Measurements from ENCODE around the gene TSSK3.
"Not testable (repeated sequence)": the region's sequence is repeated elsewhere in the genome, so short reads cannot be mapped to it uniquely, and the experiment has no call there.

TSSK3 gene

DNA sequence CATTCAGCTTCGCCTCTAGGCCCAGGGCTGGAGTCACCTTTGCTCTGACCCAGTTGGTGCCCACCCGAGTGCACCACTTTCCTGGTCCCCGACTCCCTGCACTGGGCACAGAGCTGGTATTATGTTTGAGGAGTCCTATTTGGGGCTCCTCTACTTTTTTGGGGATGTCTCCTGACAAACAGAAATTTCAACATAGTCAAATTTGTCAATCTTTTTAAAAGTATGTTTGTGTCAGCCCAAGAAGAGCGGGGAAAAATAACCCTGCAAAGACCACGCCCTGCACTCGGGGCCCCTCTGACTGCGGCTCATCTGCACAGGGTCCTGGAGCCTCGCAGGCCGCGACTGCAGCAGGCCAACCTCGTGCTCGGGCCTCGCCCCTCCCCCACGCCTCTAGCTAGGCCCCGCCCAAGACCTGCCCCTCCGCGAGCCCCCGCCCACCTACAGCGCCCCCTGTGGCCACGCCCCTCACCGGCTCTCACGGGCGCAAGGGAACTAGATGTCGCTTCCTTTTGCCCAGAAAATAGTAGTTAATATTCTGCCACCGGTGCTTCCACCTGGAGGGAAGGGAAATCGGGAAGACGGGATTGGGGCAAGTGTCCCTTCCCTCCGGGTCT, 11.4 kb upstream of the TSSK3 start:
- DNase-seq, result peak; percentile 90
- Mint-ChIP-seq H3K9me3 (peaks cover 5% of the 10 kb centered on the region), H3K4me3 (peak overlapping the region; percentile 82)

DNA sequence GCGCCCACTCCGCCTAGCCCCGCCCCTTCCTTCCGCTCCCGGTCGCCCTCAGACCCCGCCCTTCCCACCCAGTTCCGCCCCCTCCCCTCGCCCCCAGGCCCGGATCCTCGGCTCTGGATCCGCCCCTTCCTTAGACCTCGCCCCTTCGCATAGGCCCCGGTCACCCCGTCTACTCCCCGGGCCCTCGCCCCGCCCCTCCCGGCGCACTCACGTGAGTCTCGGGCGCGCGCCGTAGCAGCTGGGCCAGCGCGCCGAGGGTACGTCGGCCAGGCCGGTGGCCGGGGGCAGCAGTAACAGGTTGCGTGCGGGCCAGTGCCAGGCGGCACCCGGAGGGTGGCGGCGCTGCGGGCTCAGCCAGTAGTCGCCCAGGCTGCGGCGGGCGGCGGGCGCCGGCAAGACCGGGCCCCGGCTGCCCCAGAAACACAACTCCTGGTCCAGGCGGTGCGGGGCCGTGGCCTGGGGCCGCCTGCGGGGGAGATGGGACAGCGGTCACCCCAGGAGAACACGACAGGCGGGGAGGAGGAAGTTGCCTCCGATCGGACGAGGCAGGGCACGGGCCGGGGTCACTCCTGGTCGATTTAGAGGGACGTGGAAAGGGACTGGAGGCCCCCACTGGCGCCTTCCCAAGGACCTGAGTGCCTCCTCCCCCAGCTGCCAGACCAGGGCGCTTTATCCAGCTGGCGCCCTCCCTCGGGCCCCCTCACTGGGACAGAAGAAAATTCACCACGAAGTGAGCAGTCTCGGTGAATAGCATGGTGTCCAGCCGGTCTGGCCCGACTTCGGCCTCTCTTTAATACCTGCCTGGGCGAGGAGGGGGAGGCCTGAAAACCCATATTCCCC, 10.7 kb upstream of the TSSK3 start:
- peak overlapping the region; percentile 82 for H3K4me3 Mint-ChIP-seq
- peaks cover 5% of the 10 kb centered on the region for H3K9me3 Mint-ChIP-seq
- no peaks in the 10 kb centered on the region for H3K27me3 Mint-ChIP-seq
- H3K27ac Mint-ChIP-seq, result peak overlapping the region; percentile 93
- peaks cover 30% of the 10 kb centered on the region for H3K4me1 Mint-ChIP-seq (ENCODE audit: low read depth)
- DNase-seq, result peak; percentile 91
- H3K36me3 Mint-ChIP-seq (ENCODE audit: low read depth), result no peaks in the 10 kb centered on the region

More for the DNA sequence above, 11.4 kb upstream of the TSSK3 start:
- Mint-ChIP-seq H3K36me3 (ENCODE audit: low read depth) (no peaks in the 10 kb centered on the region), H3K4me1 (ENCODE audit: low read depth) (peaks cover 35% of the 10 kb centered on the region), H3K27me3 (no peaks in the 10 kb centered on the region), H3K27ac (peak overlapping the region; percentile 93)

DNA sequence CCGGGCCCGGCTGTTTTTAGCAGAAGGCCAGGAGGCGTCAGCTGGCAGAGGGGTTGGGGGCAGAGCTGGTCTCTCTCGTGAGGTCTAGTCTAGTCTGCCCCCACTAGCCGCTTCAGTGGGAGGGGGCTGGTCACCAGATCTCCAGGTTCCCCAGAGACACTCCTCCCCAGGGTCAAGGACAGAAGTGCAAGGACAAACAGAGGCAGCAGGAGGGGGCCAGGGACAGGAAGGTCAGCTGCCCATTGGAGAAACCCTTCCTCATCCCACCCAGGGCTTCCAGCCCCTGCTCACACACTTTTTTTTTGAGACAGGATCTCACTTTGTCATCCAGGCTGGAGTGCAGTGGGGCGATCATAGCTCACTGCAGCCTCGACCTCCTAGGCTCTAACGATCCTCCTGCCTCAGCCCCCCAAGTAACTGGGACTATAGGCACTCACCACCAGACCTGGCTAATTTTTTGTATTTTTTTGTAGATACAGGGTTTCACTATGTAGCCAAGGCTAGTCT, 10.0 kb upstream of the TSSK3 start:
- Mint-ChIP-seq H3K27me3 (no peaks in the 10 kb centered on the region), H3K9me3 (peaks cover 5% of the 10 kb centered on the region), H3K4me1 (ENCODE audit: low read depth) (peaks cover 30% of the 10 kb centered on the region), H3K27ac (no peak overlapping the region), H3K36me3 (ENCODE audit: low read depth) (no peaks in the 10 kb centered on the region), H3K4me3 (peak overlapping the region; percentile 82)
- no peak for DNase-seq

DNA sequence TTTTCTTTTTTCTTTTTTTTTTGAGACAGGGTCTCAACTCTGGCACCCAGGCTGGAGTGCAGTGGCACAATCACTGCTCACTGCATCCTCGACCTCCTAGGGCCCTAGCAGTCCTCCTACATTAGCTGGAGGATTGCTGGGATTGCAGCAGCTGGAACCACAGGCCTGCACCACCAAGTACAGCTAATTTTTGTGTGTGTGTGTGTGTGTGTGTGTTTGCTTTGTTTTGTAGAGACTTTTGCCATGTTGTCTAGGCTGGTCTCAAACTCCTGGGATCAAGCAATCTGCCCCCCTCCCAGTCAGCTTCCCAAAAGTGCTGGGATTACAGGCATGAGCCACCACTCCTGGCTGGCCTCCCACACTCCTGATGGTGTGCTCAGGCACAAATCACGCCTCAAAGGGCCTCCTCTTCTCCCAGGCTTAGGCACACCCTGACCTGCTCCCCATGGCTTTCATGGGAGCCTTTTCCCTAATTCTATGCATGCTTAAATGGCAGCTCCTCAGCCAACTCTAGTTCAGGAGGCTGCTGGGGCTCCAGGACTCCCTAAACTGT, 9.4 kb upstream of the TSSK3 start:
- no peaks in the 10 kb centered on the region for H3K27me3 Mint-ChIP-seq
- no peak overlapping the region for H3K27ac Mint-ChIP-seq
- H3K4me3 Mint-ChIP-seq, result no peak overlapping the region
- H3K9me3 Mint-ChIP-seq, result peaks cover 5% of the 10 kb centered on the region
- H3K36me3 Mint-ChIP-seq (ENCODE audit: low read depth), result no peaks in the 10 kb centered on the region
- DNase-seq, result no peak
- peaks cover 30% of the 10 kb centered on the region for H3K4me1 Mint-ChIP-seq (ENCODE audit: low read depth)

DNA sequence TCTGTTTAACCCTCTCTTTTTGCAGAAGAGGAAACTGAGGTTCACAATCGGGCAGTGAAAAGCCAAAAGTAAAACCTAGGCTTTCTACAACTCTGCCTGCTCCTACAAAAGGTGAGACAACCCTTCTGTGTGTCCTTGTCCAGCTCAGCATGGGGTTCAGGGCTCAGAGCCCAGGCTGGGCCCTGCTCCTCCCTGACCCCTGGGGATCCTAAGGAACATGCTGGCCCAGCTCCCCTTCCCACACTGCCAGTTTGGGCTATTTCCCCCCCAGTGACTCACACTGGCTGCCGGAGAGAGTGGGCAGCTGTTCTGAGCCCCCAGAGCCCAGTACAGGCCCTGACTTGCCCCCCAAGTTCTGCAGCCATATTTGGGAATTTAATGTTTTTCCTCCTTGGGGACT, 8.9 kb upstream of the TSSK3 start:
- Mint-ChIP-seq H3K36me3 (ENCODE audit: low read depth) (no peaks in the 10 kb centered on the region), H3K27me3 (no peaks in the 10 kb centered on the region), H3K4me1 (ENCODE audit: low read depth) (peaks cover 28% of the 10 kb centered on the region), H3K4me3 (no peak overlapping the region), H3K9me3 (peaks cover 5% of the 10 kb centered on the region), H3K27ac (no peak overlapping the region)
- no peak for DNase-seq

DNA sequence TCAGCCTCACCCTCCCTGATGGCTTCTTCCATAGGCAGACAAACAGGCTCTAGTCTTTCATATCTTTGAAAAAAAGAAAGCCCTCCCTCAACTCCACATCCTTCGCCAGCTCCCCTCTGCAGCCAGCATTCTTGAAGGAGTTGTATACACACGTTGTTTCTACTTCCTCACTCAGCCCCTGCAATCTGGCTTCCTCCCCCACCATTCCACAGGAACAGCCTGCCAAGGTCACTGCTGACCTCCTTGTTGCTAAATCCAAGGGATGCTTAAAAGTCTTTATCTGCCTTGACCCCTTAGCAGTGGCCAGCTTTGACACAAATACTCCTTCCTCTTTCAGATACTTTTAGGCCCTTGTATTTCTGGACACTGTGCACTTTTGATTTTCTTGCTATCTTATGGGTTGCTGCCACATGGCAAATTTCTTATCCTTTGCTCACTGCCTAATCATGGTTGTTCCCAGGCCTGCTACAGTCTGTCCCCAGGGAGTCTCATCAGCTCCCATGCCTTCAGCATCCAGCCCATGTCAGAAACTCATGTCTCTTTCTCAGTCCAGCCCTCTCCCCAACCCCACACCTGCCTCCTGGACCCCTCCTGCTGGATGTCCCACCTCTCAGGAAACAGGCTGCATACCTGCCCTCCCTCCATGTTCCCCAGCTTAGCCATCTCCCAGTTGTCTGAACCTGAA, 8.3 kb upstream of the TSSK3 start:
- H3K36me3 Mint-ChIP-seq (ENCODE audit: low read depth), result no peaks in the 10 kb centered on the region
- peaks cover 22% of the 10 kb centered on the region for H3K4me1 Mint-ChIP-seq (ENCODE audit: low read depth)
- H3K9me3 Mint-ChIP-seq, result peaks cover 5% of the 10 kb centered on the region
- H3K4me3 Mint-ChIP-seq, result no peak overlapping the region
- no peak overlapping the region for H3K27ac Mint-ChIP-seq
- DNase-seq, result no peak
- H3K27me3 Mint-ChIP-seq, result no peaks in the 10 kb centered on the region

DNA sequence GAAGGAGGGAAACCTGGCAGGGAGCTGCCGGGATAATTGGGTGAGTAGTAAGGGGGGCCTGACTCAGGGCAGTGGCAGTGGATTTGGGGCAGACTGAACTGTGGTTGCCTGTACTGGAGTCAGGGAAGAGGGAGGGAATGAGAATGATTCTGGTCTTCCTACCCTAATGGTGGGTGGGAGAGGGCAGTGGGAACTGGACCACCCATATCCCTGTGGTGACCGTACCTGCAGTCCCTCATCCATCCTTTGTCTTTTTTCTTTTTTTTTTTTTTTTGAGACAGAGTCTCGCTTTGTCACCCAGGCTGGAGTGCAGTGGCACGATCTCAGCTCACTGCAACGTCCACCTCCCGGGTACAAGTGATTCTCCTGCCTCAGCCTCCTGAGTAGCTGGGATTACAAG, 6.6 kb upstream of the TSSK3 start:
- not testable (repeated sequence) for H3K27ac Mint-ChIP-seq; H3K27me3 Mint-ChIP-seq; H3K9me3 Mint-ChIP-seq; DNase-seq; H3K4me3 Mint-ChIP-seq; H3K36me3 Mint-ChIP-seq (ENCODE audit: low read depth)
- peaks cover 13% of the 10 kb centered on the region for H3K4me1 Mint-ChIP-seq (ENCODE audit: low read depth)

DNA sequence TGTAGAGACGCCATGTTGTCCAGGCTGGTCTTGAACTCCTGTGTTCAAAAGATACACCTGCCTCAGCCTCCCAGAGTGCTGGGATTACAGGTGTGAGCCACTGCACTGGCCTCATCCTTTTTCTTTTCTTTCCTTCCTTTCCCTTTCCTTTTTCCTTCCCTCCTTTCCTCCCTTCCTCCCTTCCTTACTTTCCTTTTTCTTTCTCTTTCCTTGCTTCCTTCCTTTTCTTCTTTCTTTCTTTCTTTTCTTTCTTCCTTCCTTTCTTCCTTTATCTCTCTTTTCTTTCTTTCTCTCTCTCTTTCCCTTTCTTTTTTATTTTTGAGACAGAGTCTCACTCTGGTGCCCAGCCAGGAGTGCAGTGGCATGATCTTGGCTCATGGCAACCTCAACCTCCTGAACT, 5.9 kb upstream of the TSSK3 start:
- Mint-ChIP-seq H3K27me3 (peaks cover 7% of the 10 kb centered on the region), H3K27ac (no peak overlapping the region), H3K4me3 (no peak overlapping the region), H3K9me3 (no peaks in the 10 kb centered on the region), H3K36me3 (ENCODE audit: low read depth) (peaks cover 3% of the 10 kb centered on the region), H3K4me1 (ENCODE audit: low read depth) (peaks cover 11% of the 10 kb centered on the region)
- DNase-seq, result no peak

DNA sequence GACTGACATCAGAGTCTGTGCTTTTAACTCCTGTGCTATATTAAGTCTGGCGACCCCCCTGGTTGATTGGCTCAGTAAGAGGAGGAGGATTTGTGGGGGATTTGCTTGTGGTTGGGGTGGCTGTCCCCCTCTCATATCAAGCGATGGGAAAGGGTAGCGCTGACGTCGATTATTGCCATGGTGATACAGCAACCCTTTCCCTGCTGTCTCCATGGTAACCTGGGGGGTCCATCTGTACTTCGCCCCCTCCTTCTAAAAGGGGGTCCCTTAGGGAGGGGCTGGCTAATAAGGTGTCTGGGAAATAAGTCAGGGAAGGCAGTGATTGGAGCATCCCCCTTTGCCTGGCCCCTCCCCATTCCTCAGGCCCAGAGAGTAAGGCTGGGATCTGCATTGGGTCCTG, 4.7 kb upstream of the TSSK3 start:
- DNase-seq, result no peak
- Mint-ChIP-seq H3K9me3 (no peaks in the 10 kb centered on the region), H3K4me3 (no peak overlapping the region), H3K27me3 (peaks cover 7% of the 10 kb centered on the region), H3K27ac (no peak overlapping the region), H3K36me3 (ENCODE audit: low read depth) (peaks cover 8% of the 10 kb centered on the region), H3K4me1 (ENCODE audit: low read depth) (peaks cover 12% of the 10 kb centered on the region)

DNA sequence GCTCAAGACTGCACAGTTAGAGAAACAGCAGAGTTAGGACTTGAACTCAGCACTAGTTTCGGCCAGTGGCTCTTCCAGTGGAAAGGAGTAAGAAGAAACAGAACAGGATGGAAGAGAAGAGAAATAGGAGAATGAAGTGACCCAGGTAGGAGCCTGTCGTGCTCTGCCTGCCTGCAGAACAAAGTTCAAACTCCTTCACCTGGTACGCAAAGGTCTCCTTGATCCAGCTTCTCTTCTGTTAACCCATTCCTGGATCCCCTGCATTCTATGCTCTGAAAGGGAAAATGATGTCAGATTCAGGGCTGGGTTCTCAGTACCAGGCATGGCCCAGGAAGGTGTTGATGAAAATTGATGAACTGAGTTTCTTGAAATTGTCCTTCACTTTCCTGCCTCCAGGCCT, 3.9 kb upstream of the TSSK3 start:
- Mint-ChIP-seq H3K36me3 (ENCODE audit: low read depth) (peaks cover 15% of the 10 kb centered on the region), H3K9me3 (no peaks in the 10 kb centered on the region), H3K4me3 (no peak overlapping the region), H3K27ac (no peak overlapping the region), H3K27me3 (peaks cover 7% of the 10 kb centered on the region), H3K4me1 (ENCODE audit: low read depth) (peaks cover 12% of the 10 kb centered on the region)
- DNase-seq, result no peak

DNA sequence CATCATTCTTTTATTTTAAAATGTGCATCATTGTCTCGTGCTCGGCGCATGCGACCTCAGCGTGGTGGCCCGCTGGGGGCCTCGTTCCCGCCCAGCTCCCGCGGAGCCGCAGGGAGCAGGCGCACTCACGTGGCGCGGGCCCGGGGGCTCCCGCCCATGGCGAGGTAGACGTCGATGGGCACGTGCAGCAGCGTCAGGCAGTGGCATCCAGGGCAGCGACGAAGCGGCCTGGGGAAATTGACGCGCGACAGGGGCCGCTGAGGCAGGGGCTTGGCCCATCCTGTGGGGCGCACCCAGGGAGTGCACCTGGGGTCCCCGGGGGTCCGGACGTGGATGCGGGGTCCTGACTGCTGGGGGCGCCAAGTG, 1.0 kb upstream of the TSSK3 start:
- Mint-ChIP-seq H3K36me3 (ENCODE audit: low read depth) (peaks cover 38% of the 10 kb centered on the region), H3K27ac (no peak overlapping the region)

DNA sequence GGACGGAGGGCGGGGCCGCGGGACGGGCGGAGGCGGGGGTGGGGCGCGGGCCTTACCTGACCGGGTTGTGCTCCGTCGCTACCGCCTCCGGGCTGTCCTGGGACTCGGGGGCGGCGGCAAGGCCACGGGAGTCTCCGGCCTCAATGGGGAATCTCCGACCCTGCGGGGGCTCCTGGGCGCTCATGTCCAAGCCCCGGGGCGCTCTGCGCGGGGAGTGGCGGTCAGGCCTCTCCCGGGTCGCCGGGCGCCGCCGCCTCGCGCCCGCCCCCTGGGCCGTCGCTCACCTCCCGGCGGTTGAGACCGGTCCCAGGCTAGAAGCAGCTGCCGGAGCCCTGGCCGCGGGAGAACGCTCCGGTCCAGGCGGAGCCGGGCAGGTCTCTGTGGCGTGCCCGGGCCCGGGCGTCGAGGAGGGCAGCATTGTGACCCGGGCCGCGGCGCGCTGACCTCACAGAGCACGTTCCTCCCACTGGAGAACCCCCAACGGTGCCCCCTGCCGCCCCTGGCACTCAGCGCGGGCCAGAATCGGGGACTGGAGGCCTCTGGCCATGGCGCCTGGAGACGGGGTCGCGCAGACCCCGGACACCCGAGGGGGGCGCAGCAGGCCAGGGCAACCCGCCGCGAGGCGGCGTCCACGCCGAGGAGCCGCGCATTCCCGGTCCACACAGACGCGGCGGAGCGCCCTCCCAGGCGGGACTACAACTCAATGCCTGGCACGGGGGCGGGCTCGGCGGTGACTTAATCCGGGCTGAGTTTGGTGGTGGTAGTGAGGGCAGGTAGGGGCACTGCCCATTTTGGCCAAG, 465 bp upstream of the TSSK3 start:
- H3K27ac Mint-ChIP-seq, result no peak overlapping the region
- H3K27me3 Mint-ChIP-seq, result peaks cover 7% of the 10 kb centered on the region
- H3K4me1 Mint-ChIP-seq (ENCODE audit: low read depth), result peaks cover 14% of the 10 kb centered on the region
- DNase-seq, result peak; percentile 64
- no peaks in the 10 kb centered on the region for H3K9me3 Mint-ChIP-seq
- peak overlapping the region; percentile 4 for H3K4me3 Mint-ChIP-seq
- H3K36me3 Mint-ChIP-seq (ENCODE audit: low read depth), result peaks cover 44% of the 10 kb centered on the region

More for the DNA sequence above, 1.0 kb upstream of the TSSK3 start:
- DNase-seq, result no peak
- H3K4me1 Mint-ChIP-seq (ENCODE audit: low read depth), result peaks cover 14% of the 10 kb centered on the region
- no peak overlapping the region for H3K4me3 Mint-ChIP-seq
- H3K9me3 Mint-ChIP-seq, result no peaks in the 10 kb centered on the region
- H3K27me3 Mint-ChIP-seq, result peaks cover 7% of the 10 kb centered on the region

DNA sequence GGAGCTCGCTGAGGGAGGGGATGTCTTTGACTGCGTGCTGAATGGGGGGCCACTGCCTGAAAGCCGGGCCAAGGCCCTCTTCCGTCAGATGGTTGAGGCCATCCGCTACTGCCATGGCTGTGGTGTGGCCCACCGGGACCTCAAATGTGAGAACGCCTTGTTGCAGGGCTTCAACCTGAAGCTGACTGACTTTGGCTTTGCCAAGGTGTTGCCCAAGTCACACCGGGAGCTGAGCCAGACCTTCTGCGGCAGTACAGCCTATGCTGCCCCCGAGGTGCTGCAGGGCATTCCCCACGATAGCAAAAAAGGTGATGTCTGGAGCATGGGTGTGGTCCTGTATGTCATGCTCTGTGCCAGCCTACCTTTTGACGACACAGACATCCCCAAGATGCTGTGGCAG, 1.4 kb downstream of the TSSK3 start:
- no peak overlapping the region for H3K27ac Mint-ChIP-seq
- H3K4me3 Mint-ChIP-seq, result no peak overlapping the region

DNA sequence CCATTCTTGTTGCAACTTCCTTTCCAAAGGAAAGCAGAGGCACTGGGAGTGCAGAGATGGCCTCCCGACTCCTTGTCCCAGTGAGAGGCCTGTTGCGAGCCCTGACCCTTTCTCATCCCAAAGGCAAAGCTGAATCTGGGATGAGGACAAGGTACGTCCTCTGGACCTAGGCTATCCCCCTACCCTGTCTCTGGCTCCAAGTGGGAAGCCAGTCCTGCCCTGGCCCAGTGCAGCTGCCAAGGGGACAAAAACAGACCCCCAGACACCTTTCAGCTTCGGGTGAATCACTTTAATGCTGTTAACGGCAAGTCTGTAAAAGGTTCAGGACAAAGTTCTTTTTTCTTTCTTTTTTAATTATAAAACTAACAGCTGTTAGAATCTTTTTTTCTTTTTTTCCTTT, 2.5 kb downstream of the TSSK3 start:
- Mint-ChIP-seq H3K9me3 (no peaks in the 10 kb centered on the region), H3K4me1 (ENCODE audit: low read depth) (peaks cover 11% of the 10 kb centered on the region), H3K36me3 (ENCODE audit: low read depth) (peaks cover 72% of the 10 kb centered on the region), H3K27ac (no peak overlapping the region), H3K27me3 (peaks cover 7% of the 10 kb centered on the region), H3K4me3 (no peak overlapping the region)
- DNase-seq, result no peak

More for the DNA sequence above, 1.4 kb downstream of the TSSK3 start:
- Mint-ChIP-seq H3K4me1 (ENCODE audit: low read depth) (peaks cover 14% of the 10 kb centered on the region), H3K27me3 (peaks cover 7% of the 10 kb centered on the region), H3K36me3 (ENCODE audit: low read depth) (peaks cover 62% of the 10 kb centered on the region), H3K9me3 (no peaks in the 10 kb centered on the region)
- DNase-seq, result no peak

Measured in activated T-cell treated with anti-CD3 and anti-CD28 coated beads, Interleukin-2, amount 50 U/mL, for 24 hours (primary cell).